PFSK-1 (cell line): ENCODE data around the gene KAZN.

Experiments
- FOXP2 ChIP-seq: optimal IDR thresholded peaks from 2 replicates; pipeline ENCODE3; 2011; ENCODE audit warnings: borderline replicate concordance, control low read depth, inconsistent platforms; ENCODE audit not compliant: insufficient read depth; ENCODE audit errors: extremely low read length, extremely low read depth
- POLR2AphosphoS5 ChIP-seq: IDR thresholded peaks from 2 replicates; pipeline ENCODE4 v1.6.1; 2012; ENCODE audit warnings: low read depth, mild to moderate bottlenecking, control low read depth, low read length, moderate library complexity
- SIN3A ChIP-seq: IDR thresholded peaks from 2 replicates; pipeline ENCODE4 v1.6.1; 2012; ENCODE audit warnings: mild to moderate bottlenecking, low read length, moderate library complexity, borderline replicate concordance; ENCODE audit not compliant: insufficient read depth
- TAF1 ChIP-seq: IDR thresholded peaks from 2 replicates; pipeline ENCODE4 v1.6.1; 2012; ENCODE audit warnings: low read length, control low read depth, borderline replicate concordance; ENCODE audit not compliant: insufficient read depth
- TF ChIP-seq, protein P1 (sequence below), 2 experiments: IDR thresholded peaks; 2 replicates each; pipeline versions ENCODE4 v1.6.1 to v1.8.0; 2011 to 2012; ENCODE audit warnings: low read depth in 2 of 2, low read length in 2 of 2, control low read depth in 1 of 2, inconsistent platforms in 1 of 2, mild to moderate bottlenecking in 1 of 2, moderate library complexity in 1 of 2; ENCODE audit not compliant: insufficient read depth in 1 of 2

Gene KAZN

DNA sequence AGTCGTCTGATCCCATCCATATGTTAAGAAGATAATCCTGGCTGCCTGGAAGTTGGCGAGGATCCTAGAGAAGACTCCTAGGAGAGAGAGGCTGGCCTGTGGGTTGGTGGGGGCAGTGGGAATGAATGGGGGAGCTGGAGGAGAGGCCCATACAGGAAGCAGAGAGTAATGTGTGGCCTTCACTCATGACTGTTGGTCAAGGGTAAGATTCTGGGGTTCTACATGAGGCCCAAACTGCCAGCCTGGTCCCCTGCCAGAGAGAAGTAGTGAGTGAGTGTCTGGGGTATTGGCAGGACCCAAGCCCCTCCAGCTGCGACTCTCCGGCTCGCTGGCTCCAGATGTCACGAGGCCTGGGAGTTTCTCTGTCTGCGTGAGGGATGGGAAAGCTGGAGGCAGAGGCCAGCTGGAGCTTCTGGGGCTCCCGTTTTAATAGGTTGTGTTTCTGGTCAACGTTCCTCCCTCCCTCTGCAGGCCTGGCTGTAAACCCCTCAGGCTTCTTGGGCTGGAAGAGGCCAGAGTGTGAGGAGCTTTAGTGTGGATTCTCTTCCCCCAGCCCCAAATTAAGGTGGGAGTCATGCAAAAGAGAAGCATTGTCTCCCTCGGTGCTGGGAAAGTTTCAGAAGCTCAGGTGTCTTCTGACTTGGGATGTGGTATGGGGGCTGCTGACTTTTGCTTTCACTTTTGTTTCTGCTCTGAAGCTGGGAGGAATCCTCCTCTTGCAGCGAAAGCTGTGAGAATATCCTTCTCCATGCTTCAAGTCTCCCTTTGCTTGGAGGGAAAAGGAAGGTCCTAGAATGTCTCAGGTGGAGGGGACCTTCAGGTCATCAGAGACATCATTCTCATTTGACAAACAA lies 557.6 kb downstream of the KAZN start:
- TF ChIP-seq SIN3A: no peak
- no peak for TF ChIP-seq TAF1
- no peak for TF ChIP-seq POLR2AphosphoS5
- TF ChIP-seq FOXP2: no peak
- TF ChIP-seq, protein P1, sequence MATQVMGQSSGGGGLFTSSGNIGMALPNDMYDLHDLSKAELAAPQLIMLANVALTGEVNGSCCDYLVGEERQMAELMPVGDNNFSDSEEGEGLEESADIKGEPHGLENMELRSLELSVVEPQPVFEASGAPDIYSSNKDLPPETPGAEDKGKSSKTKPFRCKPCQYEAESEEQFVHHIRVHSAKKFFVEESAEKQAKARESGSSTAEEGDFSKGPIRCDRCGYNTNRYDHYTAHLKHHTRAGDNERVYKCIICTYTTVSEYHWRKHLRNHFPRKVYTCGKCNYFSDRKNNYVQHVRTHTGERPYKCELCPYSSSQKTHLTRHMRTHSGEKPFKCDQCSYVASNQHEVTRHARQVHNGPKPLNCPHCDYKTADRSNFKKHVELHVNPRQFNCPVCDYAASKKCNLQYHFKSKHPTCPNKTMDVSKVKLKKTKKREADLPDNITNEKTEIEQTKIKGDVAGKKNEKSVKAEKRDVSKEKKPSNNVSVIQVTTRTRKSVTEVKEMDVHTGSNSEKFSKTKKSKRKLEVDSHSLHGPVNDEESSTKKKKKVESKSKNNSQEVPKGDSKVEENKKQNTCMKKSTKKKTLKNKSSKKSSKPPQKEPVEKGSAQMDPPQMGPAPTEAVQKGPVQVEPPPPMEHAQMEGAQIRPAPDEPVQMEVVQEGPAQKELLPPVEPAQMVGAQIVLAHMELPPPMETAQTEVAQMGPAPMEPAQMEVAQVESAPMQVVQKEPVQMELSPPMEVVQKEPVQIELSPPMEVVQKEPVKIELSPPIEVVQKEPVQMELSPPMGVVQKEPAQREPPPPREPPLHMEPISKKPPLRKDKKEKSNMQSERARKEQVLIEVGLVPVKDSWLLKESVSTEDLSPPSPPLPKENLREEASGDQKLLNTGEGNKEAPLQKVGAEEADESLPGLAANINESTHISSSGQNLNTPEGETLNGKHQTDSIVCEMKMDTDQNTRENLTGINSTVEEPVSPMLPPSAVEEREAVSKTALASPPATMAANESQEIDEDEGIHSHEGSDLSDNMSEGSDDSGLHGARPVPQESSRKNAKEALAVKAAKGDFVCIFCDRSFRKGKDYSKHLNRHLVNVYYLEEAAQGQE (IDR thresholded peaks at IDR 0.05; ENCODE audit: insufficient read depth in 1 of 2, low read depth in 2 of 2, low read length in 2 of 2): no peak

DNA sequence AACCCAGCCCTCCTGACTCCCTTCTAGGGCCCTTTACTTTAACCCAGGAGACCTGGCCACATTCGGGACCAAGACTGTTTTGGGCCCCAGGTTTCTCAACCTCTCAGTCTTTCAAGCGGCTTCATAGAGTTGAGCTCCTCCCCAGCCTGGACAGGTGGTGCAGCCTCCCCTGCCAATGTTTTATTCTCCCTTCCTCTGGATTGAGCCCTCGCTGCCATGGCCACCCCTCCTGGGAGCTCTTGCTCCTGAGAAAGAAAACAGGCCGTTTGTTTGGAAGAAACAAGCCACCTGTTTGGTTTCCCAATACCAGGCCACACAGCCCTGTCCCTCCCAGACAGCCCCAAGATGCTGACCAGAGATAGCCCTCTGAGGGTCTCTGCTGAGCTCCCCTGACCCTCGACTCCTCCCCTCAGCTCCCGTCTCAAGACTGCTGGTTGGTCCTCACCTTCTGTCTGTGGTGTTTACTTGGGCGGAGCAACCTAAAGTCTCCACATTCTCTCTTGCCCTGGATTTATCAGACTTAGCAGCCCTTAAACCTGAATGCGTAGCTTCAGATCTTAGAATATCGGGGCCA lies 558.4 kb downstream of the KAZN start:
- TF ChIP-seq POLR2AphosphoS5 (no peak), SIN3A (no peak), FOXP2 (no peak), TAF1 (no peak)
- TF ChIP-seq, protein P1 (IDR thresholded peaks at IDR 0.05; ENCODE audit: insufficient read depth in 1 of 2, low read depth in 2 of 2, low read length in 2 of 2): no peak

DNA sequence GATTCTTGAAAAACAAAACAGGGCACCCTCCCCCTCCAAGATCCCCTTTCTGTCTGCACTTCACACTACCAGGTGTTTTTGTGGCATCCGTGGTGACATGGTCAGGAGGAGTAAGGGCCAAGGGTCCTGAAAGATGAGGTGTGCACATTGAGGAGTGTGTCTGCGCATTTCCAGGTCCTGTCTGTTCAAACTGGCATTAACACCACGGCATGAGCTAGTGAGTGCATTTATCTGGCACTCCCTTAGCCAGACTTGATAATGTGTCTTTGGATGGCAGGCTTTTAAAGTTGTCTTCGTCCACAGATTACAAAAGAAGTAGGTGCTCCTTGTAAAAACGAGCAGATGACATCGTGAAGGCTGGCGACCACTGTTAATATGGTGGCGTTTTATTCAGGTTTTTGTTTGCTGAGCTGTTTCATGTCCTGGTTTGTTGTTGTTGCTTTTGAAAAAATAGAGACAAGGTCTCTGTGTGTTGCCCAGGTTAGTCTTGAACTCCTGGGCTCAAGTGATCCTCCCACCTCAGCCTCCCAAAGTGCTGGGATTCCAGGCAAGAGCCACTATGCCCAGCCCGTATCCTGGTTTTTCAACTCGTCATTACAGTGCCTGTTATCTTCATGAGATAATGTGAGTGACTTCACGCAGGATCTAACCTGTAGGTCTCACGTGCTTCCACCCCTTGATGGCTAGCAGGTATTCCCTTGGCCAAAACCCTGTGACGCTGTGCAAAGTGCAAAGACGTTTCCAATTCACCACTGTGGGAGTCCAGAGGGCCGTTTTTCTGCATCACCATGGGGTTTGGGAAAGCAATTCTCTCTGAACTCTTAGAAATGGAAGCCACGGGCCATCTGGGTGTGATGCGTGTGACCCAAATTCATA lies 559.3 kb downstream of the KAZN start:
- TF ChIP-seq, protein P1 (IDR thresholded peaks at IDR 0.05; ENCODE audit: insufficient read depth in 1 of 2, low read depth in 2 of 2, low read length in 2 of 2): no peak
- no peak for TF ChIP-seq SIN3A
- no peak for TF ChIP-seq FOXP2
- TF ChIP-seq TAF1: no peak
- TF ChIP-seq POLR2AphosphoS5: no peak

DNA sequence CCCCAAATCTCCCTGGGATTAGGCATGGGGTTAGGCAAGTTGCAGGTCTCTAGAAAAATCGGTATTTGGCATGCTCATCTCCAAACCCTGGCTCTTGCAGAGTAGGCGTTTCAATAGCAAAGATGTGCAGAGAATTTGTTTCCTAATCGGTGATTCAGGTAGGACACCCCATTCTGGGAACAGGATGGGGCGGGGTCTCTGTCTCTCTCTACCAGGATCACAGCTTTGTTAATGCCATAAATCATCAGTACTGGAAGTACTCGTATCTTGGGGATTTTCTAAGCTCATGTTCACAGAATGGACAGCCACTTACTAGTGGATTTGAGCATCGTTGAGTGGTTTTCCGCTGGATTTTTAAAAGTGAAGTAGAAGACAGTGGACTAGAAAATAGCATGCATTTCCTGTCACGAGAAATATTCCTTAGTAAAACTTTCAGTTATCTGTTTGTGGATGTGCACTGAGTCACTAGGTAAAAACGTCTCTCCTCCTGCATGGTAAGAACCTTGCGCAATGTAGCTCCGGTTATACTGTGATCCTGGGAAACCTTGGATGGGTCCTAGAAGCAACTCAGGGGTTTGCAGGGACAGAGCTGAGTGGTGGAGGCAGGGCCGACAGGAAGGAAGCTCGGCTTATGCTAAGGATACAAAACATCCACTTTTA lies 560.2 kb downstream of the KAZN start:
- TF ChIP-seq POLR2AphosphoS5: no peak
- TF ChIP-seq, protein P1 (IDR thresholded peaks at IDR 0.05; ENCODE audit: insufficient read depth in 1 of 2, low read depth in 2 of 2, low read length in 2 of 2): no peak
